Bronchial epithelial cell (primary cell): ENCODE data around the gene RGS3. TPM values are rescaled to one million over a fixed set of nuclear protein-coding genes. Genes with fewer than 3 reads are reported as not detected.

Experiments
- DNase-seq: peaks from one replicate; pipeline ENCODE4 v3.0.0-alpha.2; 2010; ENCODE audit warnings: low read depth
- FAIRE-seq: peaks from 2 replicates; lab custom pipeline; 2011; peaks lifted over from hg19 to GRCh38; lab: Jason Lieb, UNC
- H3K27me3 ChIP-seq: 2 replicates; pipeline ENCODE4 v1.5.1; 2011; ENCODE audit warnings: low read length; ENCODE audit not compliant: control insufficient read depth, insufficient read depth
- H3K36me3 ChIP-seq: 2 replicates; pipeline ENCODE4 v1.5.1; 2011; ENCODE audit warnings: low read length; ENCODE audit not compliant: control insufficient read depth, insufficient read depth
- H3K4me3 ChIP-seq: 2 replicates; pipeline ENCODE4 v1.5.1; 2011; ENCODE audit warnings: mild to moderate bottlenecking, low read depth, low read length, control low read depth
- total RNA-seq: library from RNA; depleted of rRNA; stranded (reverse); fragments of >200 nt; gene quantifications from 2 replicates; pipeline ENCODE4 v1.2.1, GENCODE V29; 2014
- TF ChIP-seq, protein P1 (sequence below): IDR thresholded peaks from 2 replicates; pipeline ENCODE4 v1.5.1; 2011; ENCODE audit warnings: mild to moderate bottlenecking, moderate library complexity, low read length, control low read depth, inconsistent platforms; ENCODE audit not compliant: insufficient read depth, severe bottlenecking

RGS3 gene
- total RNA-seq, 1 donor from 2014 or later: 22.1 TPM

DNA sequence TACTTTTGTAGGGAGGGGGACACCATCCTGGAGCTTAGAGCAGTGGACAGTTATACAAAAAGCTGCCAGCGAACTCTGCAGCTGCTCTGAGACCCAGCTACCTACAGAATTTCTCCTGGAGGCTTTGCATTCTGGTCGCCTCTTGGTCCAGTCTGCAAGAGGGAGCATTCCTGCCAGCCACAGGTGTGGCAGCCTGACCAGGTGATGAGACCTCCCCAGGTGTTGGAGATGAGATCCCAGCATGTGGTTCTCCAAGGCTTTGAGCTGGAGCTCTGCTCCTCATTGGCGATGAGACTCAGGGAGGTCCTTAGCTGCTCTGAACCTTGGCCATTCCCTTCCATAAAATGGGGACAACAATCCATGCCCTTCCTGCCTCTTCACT lies 69.3 kb downstream of the RGS3 start:
- TF ChIP-seq, protein P1, sequence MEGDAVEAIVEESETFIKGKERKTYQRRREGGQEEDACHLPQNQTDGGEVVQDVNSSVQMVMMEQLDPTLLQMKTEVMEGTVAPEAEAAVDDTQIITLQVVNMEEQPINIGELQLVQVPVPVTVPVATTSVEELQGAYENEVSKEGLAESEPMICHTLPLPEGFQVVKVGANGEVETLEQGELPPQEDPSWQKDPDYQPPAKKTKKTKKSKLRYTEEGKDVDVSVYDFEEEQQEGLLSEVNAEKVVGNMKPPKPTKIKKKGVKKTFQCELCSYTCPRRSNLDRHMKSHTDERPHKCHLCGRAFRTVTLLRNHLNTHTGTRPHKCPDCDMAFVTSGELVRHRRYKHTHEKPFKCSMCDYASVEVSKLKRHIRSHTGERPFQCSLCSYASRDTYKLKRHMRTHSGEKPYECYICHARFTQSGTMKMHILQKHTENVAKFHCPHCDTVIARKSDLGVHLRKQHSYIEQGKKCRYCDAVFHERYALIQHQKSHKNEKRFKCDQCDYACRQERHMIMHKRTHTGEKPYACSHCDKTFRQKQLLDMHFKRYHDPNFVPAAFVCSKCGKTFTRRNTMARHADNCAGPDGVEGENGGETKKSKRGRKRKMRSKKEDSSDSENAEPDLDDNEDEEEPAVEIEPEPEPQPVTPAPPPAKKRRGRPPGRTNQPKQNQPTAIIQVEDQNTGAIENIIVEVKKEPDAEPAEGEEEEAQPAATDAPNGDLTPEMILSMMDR: no peak
- DNase-seq (no peak), FAIRE-seq (no peak)
- H3K27me3 ChIP-seq: no peaks in the 10 kb centered on the region
- H3K36me3 ChIP-seq: no peaks in the 10 kb centered on the region
- no peak overlapping the region for H3K4me3 ChIP-seq

DNA sequence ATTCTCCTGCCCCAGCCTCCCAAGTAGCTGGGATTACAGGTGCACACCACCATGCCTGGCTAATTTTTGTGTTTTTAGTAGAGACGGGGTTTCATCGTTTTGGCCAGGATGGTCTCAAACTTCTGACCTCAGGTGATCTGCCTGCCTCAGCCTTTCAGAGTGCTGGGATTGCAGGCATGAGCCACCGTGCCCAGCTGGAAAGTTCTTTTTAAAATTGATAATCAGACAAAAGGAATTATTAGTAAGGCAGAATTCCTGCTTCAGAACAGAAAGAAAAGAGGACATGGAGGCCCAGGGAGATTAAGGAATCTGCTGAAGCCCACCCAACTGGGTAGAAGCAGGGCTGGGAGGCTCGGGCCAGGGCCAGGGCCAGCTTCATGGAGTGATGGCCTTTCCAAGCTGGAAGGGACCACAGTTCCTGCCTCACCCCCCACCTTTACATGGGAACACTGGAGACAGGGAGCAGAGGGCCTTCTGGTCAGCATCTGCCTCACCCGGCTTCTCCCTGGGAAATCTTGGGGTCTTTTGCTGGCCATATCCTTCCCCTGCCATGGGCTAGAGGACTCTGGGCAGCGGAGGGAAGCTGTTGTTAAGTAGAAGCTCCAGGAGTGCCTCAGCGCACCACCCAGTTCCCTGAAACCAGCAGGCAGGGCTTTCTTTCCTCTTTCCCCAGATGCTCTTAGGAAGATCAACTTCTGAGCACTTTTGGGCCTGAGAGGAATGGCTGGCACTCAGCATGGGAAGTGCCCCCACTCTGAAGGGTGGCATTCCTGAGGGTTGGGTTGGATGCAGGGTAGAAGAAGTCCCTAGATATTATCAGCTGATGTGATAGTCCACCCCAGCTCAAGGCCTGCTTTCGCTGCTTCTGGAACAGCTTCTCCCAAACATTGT lies 70.1 kb downstream of the RGS3 start:
- no peaks in the 10 kb centered on the region for H3K36me3 ChIP-seq
- TF ChIP-seq, protein P1: no peak
- no peak overlapping the region for H3K4me3 ChIP-seq
- FAIRE-seq (no peak), DNase-seq (no peak)
- no peaks in the 10 kb centered on the region for H3K27me3 ChIP-seq

DNA sequence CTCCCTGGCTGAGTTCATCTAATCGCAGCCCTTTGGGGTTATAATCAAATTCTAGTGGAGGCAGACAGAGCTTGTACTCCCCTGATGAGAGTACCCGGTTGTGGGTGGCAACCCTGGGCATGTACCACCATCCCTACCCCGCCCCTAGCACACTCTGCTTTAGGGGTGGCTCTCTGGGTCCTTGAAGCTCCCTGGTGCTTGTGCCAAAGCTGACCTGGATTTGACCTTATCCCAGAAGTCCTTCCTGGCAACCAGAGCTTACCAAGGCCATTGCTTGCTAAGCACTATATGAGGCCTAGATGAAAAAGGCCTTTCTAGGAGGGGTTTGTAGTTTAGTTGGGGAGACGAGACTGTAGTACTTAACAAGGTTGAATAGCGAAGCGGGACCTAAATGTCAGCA lies 72.2 kb downstream of the RGS3 start:
- Histone ChIP-seq H3K36me3 (no peaks in the 10 kb centered on the region), H3K27me3 (no peaks in the 10 kb centered on the region), H3K4me3 (no peak overlapping the region)
- TF ChIP-seq, protein P1: no peak
- FAIRE-seq (peak; percentile 75), DNase-seq (no peak)

DNA sequence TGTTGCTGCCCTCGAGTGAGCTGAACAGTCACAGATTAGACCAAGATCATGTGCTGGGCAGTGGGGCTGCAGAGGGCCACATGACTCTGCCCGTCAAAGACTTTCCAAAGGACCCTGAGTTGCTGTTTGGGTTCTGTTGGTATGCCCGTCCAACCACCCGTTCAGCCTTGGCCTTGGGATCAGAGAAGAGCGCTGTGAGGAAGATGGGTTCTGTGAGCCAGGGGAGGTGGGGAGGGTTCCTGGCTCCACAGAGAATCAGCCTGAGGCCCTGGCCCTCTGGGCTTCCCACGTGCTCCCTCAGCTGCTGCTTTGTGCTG lies 72.6 kb downstream of the RGS3 start:
- TF ChIP-seq, protein P1: no peak
- H3K4me3 ChIP-seq: no peak overlapping the region
- H3K36me3 ChIP-seq: no peaks in the 10 kb centered on the region
- no peaks in the 10 kb centered on the region for H3K27me3 ChIP-seq
- FAIRE-seq: no peak
- DNase-seq: no peak

DNA sequence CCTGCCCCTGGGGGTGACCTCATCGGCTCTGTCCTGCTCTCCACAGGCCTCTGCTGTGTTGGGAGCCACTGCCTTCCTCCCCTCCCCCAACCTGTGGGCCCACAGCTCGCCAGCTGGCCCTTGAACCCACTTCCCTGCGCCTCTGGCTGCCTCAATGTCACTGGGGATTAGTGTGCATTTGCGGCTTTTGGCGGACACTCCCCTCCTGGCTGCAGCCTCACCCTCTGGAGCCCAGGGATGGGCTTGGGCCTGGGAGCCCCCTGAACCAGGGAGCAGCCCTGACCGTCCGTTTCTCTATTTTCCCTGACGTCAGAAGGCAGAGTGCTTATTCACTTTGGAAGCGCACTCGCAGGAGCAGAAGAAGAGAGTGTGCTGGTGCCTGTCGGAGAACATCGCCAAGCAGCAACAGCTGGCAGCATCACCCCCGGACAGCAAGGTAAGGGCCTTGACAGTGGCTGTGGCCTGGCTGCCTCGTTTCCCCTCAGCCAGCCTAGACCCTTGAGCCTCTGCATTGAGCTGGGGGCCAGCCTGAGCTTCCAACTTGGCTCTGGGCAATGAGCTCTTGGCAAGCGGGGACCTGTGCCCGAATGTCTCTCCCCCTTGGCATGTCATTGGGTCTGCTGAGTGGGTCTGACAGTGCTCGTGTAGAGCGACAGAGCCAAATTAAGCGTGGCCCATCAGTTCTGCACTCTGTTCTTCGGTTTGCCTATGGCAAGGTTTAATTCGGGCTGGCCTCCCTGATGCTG lies 73.1 kb downstream of the RGS3 start:
- H3K36me3 ChIP-seq: no peaks in the 10 kb centered on the region
- peak; percentile 55 for FAIRE-seq
- TF ChIP-seq, protein P1: no peak
- H3K4me3 ChIP-seq: no peak overlapping the region
- DNase-seq: no peak
- no peaks in the 10 kb centered on the region for H3K27me3 ChIP-seq
